Activated naive CD8-positive, alpha-beta T cell (primary cell): ENCODE results near the gene GDPD3.
"Not testable (repeated sequence)": the region's sequence is repeated elsewhere in the genome, so short reads cannot be mapped to it uniquely, and the experiment has no call there.

Experiments
- H3K27ac Mint-ChIP-seq: one replicate; pipeline ENCODE4 v1.8.0; 2021; ENCODE audit warnings: mixed read lengths
- H3K27me3 Mint-ChIP-seq: one replicate; pipeline ENCODE4 v1.8.0; 2021; ENCODE audit warnings: mixed read lengths
- H3K36me3 Mint-ChIP-seq: one replicate; pipeline ENCODE4 v1.8.0; 2021; ENCODE audit warnings: mixed read lengths
- H3K4me1 Mint-ChIP-seq: one replicate; pipeline ENCODE4 v1.8.0; 2021; ENCODE audit warnings: low read depth, mixed read lengths
- H3K4me3 Mint-ChIP-seq: one replicate; pipeline ENCODE4 v1.8.0; 2021; ENCODE audit warnings: mild to moderate bottlenecking, mixed read lengths
- H3K9me3 Mint-ChIP-seq: one replicate; pipeline ENCODE4 v1.8.0; 2021; ENCODE audit warnings: low read depth, mixed read lengths

The GDPD3 gene

GRCh38 chr16:30137897-30138296 lies 24.6 kb upstream of the GDPD3 start:
- no peaks in the 10 kb centered on the region for H3K27me3 Mint-ChIP-seq
- no peaks in the 10 kb centered on the region for H3K9me3 Mint-ChIP-seq
- peaks cover 13% of the 10 kb centered on the region for H3K4me1 Mint-ChIP-seq

GRCh38 chr16:30136971-30137605 lies 23.8 kb upstream of the GDPD3 start:
- no peaks in the 10 kb centered on the region for H3K27me3 Mint-ChIP-seq
- peaks cover 12% of the 10 kb centered on the region for H3K4me1 Mint-ChIP-seq
- H3K27ac Mint-ChIP-seq = no peak overlapping the region
- H3K4me3 Mint-ChIP-seq = no peak overlapping the region
- H3K9me3 Mint-ChIP-seq = no peaks in the 10 kb centered on the region
- H3K36me3 Mint-ChIP-seq = no peaks in the 10 kb centered on the region

More at GRCh38 chr16:30137897-30138296, 24.6 kb upstream of the GDPD3 start:
- Mint-ChIP-seq H3K4me3 (no peak overlapping the region), H3K27ac (no peak overlapping the region), H3K36me3 (no peaks in the 10 kb centered on the region)

- H3K27me3 Mint-ChIP-seq = no peaks in the 10 kb centered on the region
- H3K36me3 Mint-ChIP-seq = peaks cover 2% of the 10 kb centered on the region
- peaks cover 4% of the 10 kb centered on the region for H3K4me1 Mint-ChIP-seq
- H3K9me3 Mint-ChIP-seq = no peaks in the 10 kb centered on the region
- no peak overlapping the region for H3K27ac Mint-ChIP-seq
- no peak overlapping the region for H3K4me3 Mint-ChIP-seq
Measured at GRCh38 chr16:30132591-30132990, 19.3 kb upstream of the GDPD3 start.

GRCh38 chr16:30131869-30132475 lies 18.6 kb upstream of the GDPD3 start:
- no peaks in the 10 kb centered on the region for H3K9me3 Mint-ChIP-seq
- H3K4me1 Mint-ChIP-seq = peaks cover 4% of the 10 kb centered on the region
- H3K27ac Mint-ChIP-seq = no peak overlapping the region
- no peaks in the 10 kb centered on the region for H3K27me3 Mint-ChIP-seq
- peaks cover 2% of the 10 kb centered on the region for H3K36me3 Mint-ChIP-seq
- H3K4me3 Mint-ChIP-seq = no peak overlapping the region

- Mint-ChIP-seq H3K27ac (no peak overlapping the region), H3K4me1 (peaks cover 6% of the 10 kb centered on the region), H3K4me3 (no peak overlapping the region)
Measured at GRCh38 chr16:30127993-30128392, 14.7 kb upstream of the GDPD3 start.

GRCh38 chr16:30125690-30126089 lies 12.4 kb upstream of the GDPD3 start:
- not testable (repeated sequence) for H3K27me3 Mint-ChIP-seq, H3K4me3 Mint-ChIP-seq, H3K9me3 Mint-ChIP-seq, H3K27ac Mint-ChIP-seq, H3K36me3 Mint-ChIP-seq
- peaks cover 16% of the 10 kb centered on the region for H3K4me1 Mint-ChIP-seq

More at GRCh38 chr16:30127993-30128392, 14.7 kb upstream of the GDPD3 start:
- peaks cover 2% of the 10 kb centered on the region for H3K36me3 Mint-ChIP-seq
- H3K27me3 Mint-ChIP-seq = no peaks in the 10 kb centered on the region
- no peaks in the 10 kb centered on the region for H3K9me3 Mint-ChIP-seq

- H3K36me3 Mint-ChIP-seq = no peaks in the 10 kb centered on the region
- no peak overlapping the region for H3K4me3 Mint-ChIP-seq
- no peaks in the 10 kb centered on the region for H3K27me3 Mint-ChIP-seq
- H3K27ac Mint-ChIP-seq = no peak overlapping the region
- peaks cover 19% of the 10 kb centered on the region for H3K4me1 Mint-ChIP-seq
- H3K9me3 Mint-ChIP-seq = no peaks in the 10 kb centered on the region
Measured at GRCh38 chr16:30124985-30125379, 11.6 kb upstream of the GDPD3 start.

GRCh38 chr16:30122604-30123160 lies 9.3 kb upstream of the GDPD3 start:
- peaks cover 24% of the 10 kb centered on the region for H3K4me1 Mint-ChIP-seq
- H3K4me3 Mint-ChIP-seq = peak overlapping the region; percentile 82
- no peaks in the 10 kb centered on the region for H3K9me3 Mint-ChIP-seq
- no peaks in the 10 kb centered on the region for H3K27me3 Mint-ChIP-seq
- H3K27ac Mint-ChIP-seq = no peak overlapping the region
- H3K36me3 Mint-ChIP-seq = no peaks in the 10 kb centered on the region

GRCh38 chr16:30121741-30122571 lies 8.6 kb upstream of the GDPD3 start:
- Mint-ChIP-seq H3K27me3 (no peaks in the 10 kb centered on the region), H3K27ac (peak overlapping the region; percentile 68), H3K9me3 (no peaks in the 10 kb centered on the region), H3K36me3 (no peaks in the 10 kb centered on the region), H3K4me1 (peaks cover 24% of the 10 kb centered on the region), H3K4me3 (peak overlapping the region; percentile 82)

GRCh38 chr16:30120340-30121105 lies 7.2 kb upstream of the GDPD3 start:
- Mint-ChIP-seq H3K4me1 (peaks cover 24% of the 10 kb centered on the region), H3K36me3 (no peaks in the 10 kb centered on the region), H3K4me3 (peak overlapping the region; percentile 23), H3K27ac (no peak overlapping the region), H3K27me3 (no peaks in the 10 kb centered on the region), H3K9me3 (no peaks in the 10 kb centered on the region)

- H3K36me3 Mint-ChIP-seq = no peaks in the 10 kb centered on the region
- no peaks in the 10 kb centered on the region for H3K27me3 Mint-ChIP-seq
- peaks cover 24% of the 10 kb centered on the region for H3K4me1 Mint-ChIP-seq
- H3K27ac Mint-ChIP-seq = no peak overlapping the region
- H3K9me3 Mint-ChIP-seq = no peaks in the 10 kb centered on the region
- no peak overlapping the region for H3K4me3 Mint-ChIP-seq
Measured at GRCh38 chr16:30119428-30119827, 6.1 kb upstream of the GDPD3 start.

- H3K4me1 Mint-ChIP-seq = peaks cover 22% of the 10 kb centered on the region
- no peak overlapping the region for H3K4me3 Mint-ChIP-seq
- no peaks in the 10 kb centered on the region for H3K36me3 Mint-ChIP-seq
- no peak overlapping the region for H3K27ac Mint-ChIP-seq
- H3K9me3 Mint-ChIP-seq = no peaks in the 10 kb centered on the region
- H3K27me3 Mint-ChIP-seq = no peaks in the 10 kb centered on the region
Measured at GRCh38 chr16:30117768-30118167, 4.4 kb upstream of the GDPD3 start.

GRCh38 chr16:30116291-30117207 lies 3.2 kb upstream of the GDPD3 start:
- Mint-ChIP-seq H3K27me3 (no peaks in the 10 kb centered on the region), H3K4me3 (no peak overlapping the region), H3K36me3 (no peaks in the 10 kb centered on the region), H3K4me1 (peaks cover 15% of the 10 kb centered on the region), H3K27ac (no peak overlapping the region), H3K9me3 (no peaks in the 10 kb centered on the region)

- no peak overlapping the region for H3K27ac Mint-ChIP-seq
- no peaks in the 10 kb centered on the region for H3K36me3 Mint-ChIP-seq
- H3K4me1 Mint-ChIP-seq = peaks cover 7% of the 10 kb centered on the region
Measured at GRCh38 chr16:30115238-30115637, 1.9 kb upstream of the GDPD3 start.

More at GRCh38 chr16:30115238-30115637, 1.9 kb upstream of the GDPD3 start:
- Mint-ChIP-seq H3K4me3 (no peak overlapping the region), H3K27me3 (no peaks in the 10 kb centered on the region), H3K9me3 (no peaks in the 10 kb centered on the region)
